ENCODE results near the gene ZNF593.

ZNF593 gene

GRCh38 chr1:26169198-26169554 is 532 bp upstream of the ZNF593 start:
- no peak for DNase-seq (ENCODE audit: low read depth in 2 of 2)

GRCh38 chr1:26170472-26170821 is 739 bp downstream of the ZNF593 start:
- DNase-seq (ENCODE audit: low read depth in 2 of 2), result no peak

- DNase-seq (ENCODE audit: low read depth in 2 of 2), result no peak
Measured at GRCh38 chr1:26171084-26172072, 1.7 kb downstream of the ZNF593 start, which contains the start of gene ZNF593OS. Gene ZNF593OS, minus strand, starts transcription at chr1:26171832. Its CDS starts 171 bp downstream, at chr1:26171661.

- DNase-seq (ENCODE audit: low read depth in 2 of 2), result no peak
Measured at GRCh38 chr1:26175346-26175745, 5.6 kb downstream of the ZNF593 start.

- no peak for DNase-seq (ENCODE audit: low read depth in 2 of 2)
Measured at GRCh38 chr1:26177182-26177684, 7.5 kb downstream of the ZNF593 start, which contains the start of gene CNKSR1. Gene CNKSR1, plus strand, starts transcription at chr1:26177491. Its CDS starts 57 bp downstream, at chr1:26177548.

- DNase-seq (ENCODE audit: low read depth in 2 of 2), result no peak
Measured at GRCh38 chr1:26180010-26180506, 10.3 kb downstream of the ZNF593 start.

GRCh38 chr1:26181586-26182382 is 12.1 kb downstream of the ZNF593 start:
- DNase-seq (ENCODE audit: low read depth in 2 of 2), result no peak

GRCh38 chr1:26182383-26182696 is 12.6 kb downstream of the ZNF593 start:
- no peak for DNase-seq (ENCODE audit: low read depth in 2 of 2)

GRCh38 chr1:26184086-26184485 is 14.4 kb downstream of the ZNF593 start:
- DNase-seq (ENCODE audit: low read depth in 2 of 2), result no peak

GRCh38 chr1:26184883-26185282 is 15.2 kb downstream of the ZNF593 start:
- DNase-seq (ENCODE audit: low read depth in 2 of 2), result no peak

GRCh38 chr1:26187882-26188281 is 18.2 kb downstream of the ZNF593 start:
- DNase-seq (ENCODE audit: low read depth in 2 of 2), result no peak

- no peak for DNase-seq (ENCODE audit: low read depth in 2 of 2)
Measured at GRCh38 chr1:26188477-26188876, 18.8 kb downstream of the ZNF593 start.

- DNase-seq (ENCODE audit: low read depth in 2 of 2), result no peak
Measured at GRCh38 chr1:26189331-26189730, 19.6 kb downstream of the ZNF593 start.

GRCh38 chr1:26189751-26190275 is 20.1 kb downstream of the ZNF593 start:
- DNase-seq (ENCODE audit: low read depth in 2 of 2), result no peak

GRCh38 chr1:26190373-26190987 is 20.8 kb downstream of the ZNF593 start, which contains the start of gene CATSPER4:
Gene CATSPER4, plus strand, starts transcription at chr1:26190602. Its CDS starts 26 bp downstream, at chr1:26190628.
- no peak for DNase-seq (ENCODE audit: low read depth in 2 of 2)

GRCh38 chr1:26191739-26192138 is 22.0 kb downstream of the ZNF593 start:
- DNase-seq (ENCODE audit: low read depth in 2 of 2), result no peak

- DNase-seq (ENCODE audit: low read depth in 2 of 2), result no peak
Measured at GRCh38 chr1:26195805-26196204, 26.1 kb downstream of the ZNF593 start.

GRCh38 chr1:26197301-26197700 is 27.6 kb downstream of the ZNF593 start:
- DNase-seq (ENCODE audit: low read depth in 2 of 2), result no peak

- no peak for DNase-seq (ENCODE audit: low read depth in 2 of 2)
Measured at GRCh38 chr1:26197813-26198212, 28.1 kb downstream of the ZNF593 start.

GRCh38 chr1:26200413-26200812 is 30.7 kb downstream of the ZNF593 start:
- no peak for DNase-seq (ENCODE audit: low read depth in 2 of 2)

- DNase-seq (ENCODE audit: low read depth in 2 of 2), result no peak
Measured at GRCh38 chr1:26203642-26204318, 34.1 kb downstream of the ZNF593 start.
